Activated T-cell treated with anti-CD3 and anti-CD28 coated beads, Interleukin-2, amount 50 U/mL, for 4 hours (primary cell): ENCODE measurements around the gene CAST. TPM values are rescaled to one million over a fixed set of nuclear protein-coding genes. Genes with fewer than 3 reads are reported as not detected.

Experiments
- ATAC-seq, 2 donors: fragments of 200-7000 bp; cut with Tn5 transposase; one replicate each; pipeline ENCODE4 v1.10.0; 2021
- DNase-seq: peaks from one replicate; pipeline ENCODE4 v3.0.0-alpha.2; 2020
- H3K27me3 Mint-ChIP-seq: one replicate; pipeline ENCODE4 v1.8.0; 2021; ENCODE audit warnings: low read depth, mixed read lengths
- H3K36me3 Mint-ChIP-seq: one replicate; pipeline ENCODE4 v1.8.0; 2022; ENCODE audit warnings: mixed read lengths; ENCODE audit not compliant: insufficient read depth
- H3K4me1 Mint-ChIP-seq: one replicate; pipeline ENCODE4 v1.8.0; 2021; ENCODE audit warnings: low read depth, mixed read lengths
- H3K4me3 Mint-ChIP-seq: one replicate; pipeline ENCODE4 v1.8.0; 2021; ENCODE audit warnings: mild to moderate bottlenecking, moderate library complexity, mixed read lengths
- H3K9me3 Mint-ChIP-seq: one replicate; pipeline ENCODE4 v1.8.0; 2021; ENCODE audit warnings: mixed read lengths
- total RNA-seq, 3 donors: library from RNA; stranded (reverse); gene quantifications; one replicate each; pipeline ENCODE4 v1.2.1, GENCODE V29; 2021

Gene CAST
- total RNA-seq, 3 donors from 2014 or later: 57.5 to 73.9 (median 58.1) TPM

- Mint-ChIP-seq H3K9me3 (no peaks in the 10 kb centered on the region), H3K36me3 (peaks cover 11% of the 10 kb centered on the region), H3K4me1 (peaks cover 30% of the 10 kb centered on the region), H3K27me3 (no peaks in the 10 kb centered on the region), H3K4me3 (no peak overlapping the region)
- no peak for ATAC-seq
- DNase-seq: no peak
Measured at GRCh38 chr5:96699186-96699820, 37.1 kb downstream of the CAST start.

GRCh38 chr5:96702503-96703383 lies 40.6 kb downstream of the CAST start:
- H3K4me3 Mint-ChIP-seq: peak overlapping the region; percentile 92
- peak; percentile 80 for DNase-seq
- H3K27me3 Mint-ChIP-seq: no peaks in the 10 kb centered on the region
- peaks cover 51% of the 10 kb centered on the region for H3K4me1 Mint-ChIP-seq
- H3K36me3 Mint-ChIP-seq: peaks cover 10% of the 10 kb centered on the region
- no peaks in the 10 kb centered on the region for H3K9me3 Mint-ChIP-seq
- peak; percentile 86 to 91 for ATAC-seq

- H3K4me3 Mint-ChIP-seq: peak overlapping the region; percentile 92
- DNase-seq: no peak
- H3K9me3 Mint-ChIP-seq: no peaks in the 10 kb centered on the region
- H3K36me3 Mint-ChIP-seq: peaks cover 4% of the 10 kb centered on the region
- H3K27me3 Mint-ChIP-seq: no peaks in the 10 kb centered on the region
- H3K4me1 Mint-ChIP-seq: peaks cover 55% of the 10 kb centered on the region
- no peak for ATAC-seq
Measured at GRCh38 chr5:96703384-96703920, 41.3 kb downstream of the CAST start.

- Mint-ChIP-seq H3K36me3 (peaks cover 3% of the 10 kb centered on the region), H3K4me1 (peaks cover 59% of the 10 kb centered on the region), H3K4me3 (peak overlapping the region; percentile 92), H3K9me3 (no peaks in the 10 kb centered on the region), H3K27me3 (no peaks in the 10 kb centered on the region)
- ATAC-seq: no peak
- DNase-seq: no peak
Measured at GRCh38 chr5:96703995-96704394, 41.8 kb downstream of the CAST start.

- no peaks in the 10 kb centered on the region for H3K9me3 Mint-ChIP-seq
- no peaks in the 10 kb centered on the region for H3K27me3 Mint-ChIP-seq
- H3K4me1 Mint-ChIP-seq: peaks cover 59% of the 10 kb centered on the region
- no peak for DNase-seq
- no peak for ATAC-seq
- peaks cover 4% of the 10 kb centered on the region for H3K36me3 Mint-ChIP-seq
- no peak overlapping the region for H3K4me3 Mint-ChIP-seq
Measured at GRCh38 chr5:96706433-96707111, 44.4 kb downstream of the CAST start.

GRCh38 chr5:96708600-96708999 lies 46.4 kb downstream of the CAST start:
- DNase-seq (no peak), ATAC-seq (no peak)
- Mint-ChIP-seq H3K4me1 (peaks cover 54% of the 10 kb centered on the region), H3K27me3 (no peaks in the 10 kb centered on the region), H3K36me3 (peaks cover 13% of the 10 kb centered on the region), H3K9me3 (no peaks in the 10 kb centered on the region), H3K4me3 (no peak overlapping the region)

GRCh38 chr5:96709152-96709821 lies 47.1 kb downstream of the CAST start:
- peaks cover 13% of the 10 kb centered on the region for H3K36me3 Mint-ChIP-seq
- no peaks in the 10 kb centered on the region for H3K9me3 Mint-ChIP-seq
- ATAC-seq: no peak
- H3K27me3 Mint-ChIP-seq: no peaks in the 10 kb centered on the region
- H3K4me3 Mint-ChIP-seq: no peak overlapping the region
- no peak for DNase-seq
- H3K4me1 Mint-ChIP-seq: peaks cover 50% of the 10 kb centered on the region

- H3K36me3 Mint-ChIP-seq: peaks cover 16% of the 10 kb centered on the region
- ATAC-seq: no peak
- no peaks in the 10 kb centered on the region for H3K27me3 Mint-ChIP-seq
- no peak overlapping the region for H3K4me3 Mint-ChIP-seq
- no peaks in the 10 kb centered on the region for H3K9me3 Mint-ChIP-seq
- H3K4me1 Mint-ChIP-seq: peaks cover 56% of the 10 kb centered on the region
- no peak for DNase-seq
Measured at GRCh38 chr5:96712100-96712746, 50.0 kb downstream of the CAST start.

GRCh38 chr5:96714450-96714849 lies 52.3 kb downstream of the CAST start:
- Mint-ChIP-seq H3K4me3 (no peak overlapping the region), H3K4me1 (peaks cover 54% of the 10 kb centered on the region), H3K9me3 (no peaks in the 10 kb centered on the region), H3K36me3 (peaks cover 15% of the 10 kb centered on the region), H3K27me3 (no peaks in the 10 kb centered on the region)
- ATAC-seq (no peak), DNase-seq (no peak)

- DNase-seq (no peak), ATAC-seq (peak; percentile 58 to 71)
- no peak overlapping the region for H3K4me3 Mint-ChIP-seq
- H3K4me1 Mint-ChIP-seq: peaks cover 55% of the 10 kb centered on the region
- no peaks in the 10 kb centered on the region for H3K27me3 Mint-ChIP-seq
- no peaks in the 10 kb centered on the region for H3K9me3 Mint-ChIP-seq
- H3K36me3 Mint-ChIP-seq: peaks cover 15% of the 10 kb centered on the region
Measured at GRCh38 chr5:96714951-96715451, 52.8 kb downstream of the CAST start.

GRCh38 chr5:96716007-96716406 lies 53.8 kb downstream of the CAST start:
- DNase-seq: no peak
- Mint-ChIP-seq H3K27me3 (no peaks in the 10 kb centered on the region), H3K9me3 (no peaks in the 10 kb centered on the region), H3K4me3 (no peak overlapping the region), H3K4me1 (peaks cover 59% of the 10 kb centered on the region), H3K36me3 (peaks cover 15% of the 10 kb centered on the region)
- peak in 1 of 2 donors; percentile 46 for ATAC-seq

GRCh38 chr5:96716716-96717115 lies 54.5 kb downstream of the CAST start:
- Mint-ChIP-seq H3K9me3 (no peaks in the 10 kb centered on the region), H3K4me3 (no peak overlapping the region), H3K4me1 (peaks cover 61% of the 10 kb centered on the region), H3K36me3 (peaks cover 13% of the 10 kb centered on the region), H3K27me3 (no peaks in the 10 kb centered on the region)
- DNase-seq: no peak
- ATAC-seq: no peak

- Mint-ChIP-seq H3K4me1 (peaks cover 61% of the 10 kb centered on the region), H3K4me3 (no peak overlapping the region), H3K9me3 (no peaks in the 10 kb centered on the region), H3K36me3 (peaks cover 6% of the 10 kb centered on the region), H3K27me3 (no peaks in the 10 kb centered on the region)
- DNase-seq: no peak
- ATAC-seq: no peak
Measured at GRCh38 chr5:96717874-96718273, 55.7 kb downstream of the CAST start.
